ENCODE data around the gene THTPA.

Gene THTPA

GRCh38 chr14:23602181-23603095 is 46.4 kb downstream of the THTPA start:
- TF ChIP-seq, protein P1, sequence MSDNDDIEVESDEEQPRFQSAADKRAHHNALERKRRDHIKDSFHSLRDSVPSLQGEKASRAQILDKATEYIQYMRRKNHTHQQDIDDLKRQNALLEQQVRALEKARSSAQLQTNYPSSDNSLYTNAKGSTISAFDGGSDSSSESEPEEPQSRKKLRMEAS (IDR thresholded peaks at IDR 0.05; ENCODE audit: low read depth, low read length), result no peak
- TF ChIP-seq, protein P2, sequence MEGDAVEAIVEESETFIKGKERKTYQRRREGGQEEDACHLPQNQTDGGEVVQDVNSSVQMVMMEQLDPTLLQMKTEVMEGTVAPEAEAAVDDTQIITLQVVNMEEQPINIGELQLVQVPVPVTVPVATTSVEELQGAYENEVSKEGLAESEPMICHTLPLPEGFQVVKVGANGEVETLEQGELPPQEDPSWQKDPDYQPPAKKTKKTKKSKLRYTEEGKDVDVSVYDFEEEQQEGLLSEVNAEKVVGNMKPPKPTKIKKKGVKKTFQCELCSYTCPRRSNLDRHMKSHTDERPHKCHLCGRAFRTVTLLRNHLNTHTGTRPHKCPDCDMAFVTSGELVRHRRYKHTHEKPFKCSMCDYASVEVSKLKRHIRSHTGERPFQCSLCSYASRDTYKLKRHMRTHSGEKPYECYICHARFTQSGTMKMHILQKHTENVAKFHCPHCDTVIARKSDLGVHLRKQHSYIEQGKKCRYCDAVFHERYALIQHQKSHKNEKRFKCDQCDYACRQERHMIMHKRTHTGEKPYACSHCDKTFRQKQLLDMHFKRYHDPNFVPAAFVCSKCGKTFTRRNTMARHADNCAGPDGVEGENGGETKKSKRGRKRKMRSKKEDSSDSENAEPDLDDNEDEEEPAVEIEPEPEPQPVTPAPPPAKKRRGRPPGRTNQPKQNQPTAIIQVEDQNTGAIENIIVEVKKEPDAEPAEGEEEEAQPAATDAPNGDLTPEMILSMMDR (IDR thresholded peaks at IDR 0.05; ENCODE audit: low read depth, low read length), result no peak
- TF ChIP-seq POLR2A (IDR thresholded peaks at IDR 0.05; ENCODE audit: extremely low read depth, insufficient read length) (no peak), MYC (IDR thresholded peaks at IDR 0.05; ENCODE audit: low read depth, low read length) (no peak)
- DNase-seq (ENCODE audit: low read depth), result no peak
- H3K4me3 ChIP-seq (ENCODE audit: low read depth, low read length), result no peak overlapping the region

DNA sequence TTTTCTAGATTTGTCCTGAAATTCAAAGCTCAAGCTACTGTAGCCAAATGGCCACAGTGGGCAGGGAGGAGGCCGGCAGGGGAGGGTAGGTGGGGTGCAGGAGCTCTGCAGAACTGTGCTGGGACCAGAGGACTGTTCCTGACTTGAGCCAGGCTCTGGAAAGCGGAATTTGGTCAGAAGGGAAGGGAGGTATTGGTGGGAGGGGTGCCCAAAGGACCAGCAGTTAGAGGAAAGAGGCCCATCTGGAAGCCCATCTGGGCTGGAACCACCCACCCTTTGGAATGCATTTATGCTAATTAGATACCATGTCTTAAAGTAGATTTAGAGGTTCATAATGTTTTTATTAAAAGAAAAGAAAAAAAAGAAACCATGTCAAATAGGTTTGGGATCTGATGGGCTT is 47.0 kb downstream of the THTPA start:
- no peak overlapping the region for H3K4me3 ChIP-seq (ENCODE audit: low read depth, low read length)
- TF ChIP-seq, protein P2 (IDR thresholded peaks at IDR 0.05; ENCODE audit: low read depth, low read length), result no peak
- no peak for TF ChIP-seq MYC (IDR thresholded peaks at IDR 0.05; ENCODE audit: low read depth, low read length)
- TF ChIP-seq, protein P1 (IDR thresholded peaks at IDR 0.05; ENCODE audit: low read depth, low read length), result no peak
- TF ChIP-seq POLR2A (IDR thresholded peaks at IDR 0.05; ENCODE audit: extremely low read depth, insufficient read length), result no peak
- no peak for DNase-seq (ENCODE audit: low read depth)

GRCh38 chr14:23604148-23604547 is 48.1 kb downstream of the THTPA start:
- TF ChIP-seq MYC (IDR thresholded peaks at IDR 0.05; ENCODE audit: low read depth, low read length), result no peak
- no peak for TF ChIP-seq POLR2A (IDR thresholded peaks at IDR 0.05; ENCODE audit: extremely low read depth, insufficient read length)
- TF ChIP-seq, protein P2 (IDR thresholded peaks at IDR 0.05; ENCODE audit: low read depth, low read length), result no peak
- H3K4me3 ChIP-seq (ENCODE audit: low read depth, low read length), result no peak overlapping the region
- no peak for DNase-seq (ENCODE audit: low read depth)

DNA sequence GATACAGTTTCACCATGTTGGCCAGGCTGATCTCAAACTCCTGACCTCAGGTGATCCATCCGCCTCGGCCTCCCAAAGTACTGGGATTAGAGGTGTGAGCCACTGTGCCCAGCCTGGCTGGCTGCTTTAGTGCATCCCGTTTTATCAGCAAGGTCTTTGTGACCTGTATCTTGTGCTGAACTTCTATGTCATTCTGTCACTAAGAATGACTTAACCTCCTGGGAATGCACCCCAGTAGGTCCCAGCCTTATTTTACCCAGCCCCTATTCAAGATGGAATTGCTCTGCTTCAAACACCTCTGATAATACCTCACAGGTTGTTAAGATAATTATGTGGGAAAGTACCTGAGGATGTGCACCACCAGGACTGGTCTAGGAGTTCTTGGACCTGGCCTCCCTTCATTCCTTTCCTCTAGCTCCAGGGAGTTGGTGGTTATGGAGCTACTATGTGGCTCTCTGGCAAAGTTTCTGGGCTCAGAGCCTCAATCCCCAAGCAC is 48.7 kb downstream of the THTPA start:
- TF ChIP-seq, protein P2 (IDR thresholded peaks at IDR 0.05; ENCODE audit: low read depth, low read length), result no peak
- TF ChIP-seq, protein P1 (IDR thresholded peaks at IDR 0.05; ENCODE audit: low read depth, low read length), result no peak
- H3K4me3 ChIP-seq (ENCODE audit: low read depth, low read length), result no peak overlapping the region
- no peak for DNase-seq (ENCODE audit: low read depth)

DNA sequence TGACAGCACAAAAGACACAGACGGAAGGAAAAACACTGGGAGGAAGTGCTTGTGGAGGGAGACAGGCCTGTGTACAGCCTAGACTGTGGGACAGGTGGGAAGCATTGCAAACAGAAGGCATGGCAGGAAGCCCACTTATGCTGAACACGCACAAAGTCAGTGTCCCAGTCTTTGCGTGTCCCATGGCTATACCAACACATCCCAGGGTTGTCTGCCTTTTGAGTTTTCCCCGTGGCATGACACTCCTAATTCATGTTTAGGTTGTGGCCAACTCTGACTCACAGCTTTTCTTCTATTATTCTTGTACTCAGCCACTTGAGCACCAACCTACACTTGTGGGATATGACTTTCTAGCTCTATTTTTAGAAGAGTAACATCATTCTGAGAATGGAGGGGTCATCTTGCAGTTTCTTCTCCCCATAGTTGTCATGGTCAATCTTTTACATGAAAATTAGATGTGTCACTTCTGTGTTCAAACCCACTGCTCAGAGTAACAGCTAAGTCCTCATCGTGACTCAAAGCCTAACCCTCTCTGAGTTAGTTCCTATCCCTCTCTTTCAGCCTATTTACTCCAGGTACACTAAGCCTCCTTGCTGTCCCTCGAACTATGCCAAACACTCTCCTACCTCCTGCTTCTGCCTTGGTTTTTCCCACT is 50.0 kb downstream of the THTPA start:
- no peak for DNase-seq (ENCODE audit: low read depth)
- TF ChIP-seq, protein P1 (IDR thresholded peaks at IDR 0.05; ENCODE audit: low read depth, low read length), result no peak
- TF ChIP-seq MYC (IDR thresholded peaks at IDR 0.05; ENCODE audit: low read depth, low read length) (no peak), POLR2A (IDR thresholded peaks at IDR 0.05; ENCODE audit: extremely low read depth, insufficient read length) (no peak)
- TF ChIP-seq, protein P2 (IDR thresholded peaks at IDR 0.05; ENCODE audit: low read depth, low read length), result no peak
- H3K4me3 ChIP-seq (ENCODE audit: low read depth, low read length), result no peak overlapping the region

Measured in NB4 (cell line).